Mononuclear cell (primary cell): ENCODE results near the gene YY1. TPM values are rescaled to one million over a fixed set of nuclear protein-coding genes. Genes with fewer than 3 reads are reported as not detected.

ENCODE experiments used
- H3K27me3 ChIP-seq: 2 replicates; pipeline ENCODE4 v1.6.0; 2011; ENCODE audit warnings: low read length, control low read depth; ENCODE audit not compliant: insufficient read depth
- H3K4me1 ChIP-seq: 2 replicates; pipeline ENCODE4 v1.5.1; 2011; ENCODE audit warnings: mild to moderate bottlenecking, low read length, control low read depth; ENCODE audit not compliant: insufficient read depth
- H3K4me3 ChIP-seq: 2 replicates; pipeline ENCODE4 v1.5.1; 2011; ENCODE audit warnings: mild to moderate bottlenecking, low read length, moderate library complexity
- H3K9me3 ChIP-seq: 2 replicates; pipeline ENCODE4 v1.5.1; 2011; ENCODE audit warnings: low read depth, mild to moderate bottlenecking, control low read depth, low read length
- total RNA-seq: library from RNA; depleted of rRNA; stranded (reverse); fragments of >200 nt; gene quantifications from one replicate; pipeline ENCODE4 v1.2.3, GENCODE V29; 2012

The YY1 gene
- total RNA-seq, 1 donor: 80.5 TPM

- H3K27me3 ChIP-seq: no peaks in the 10 kb centered on the region
- H3K4me1 ChIP-seq: peaks cover 13% of the 10 kb centered on the region
- H3K9me3 ChIP-seq: no peaks in the 10 kb centered on the region
- peak overlapping the region; percentile 43 for H3K4me3 ChIP-seq
Observed at GRCh38 chr14:100317912-100318808, 79.2 kb downstream of the YY1 start.

DNA sequence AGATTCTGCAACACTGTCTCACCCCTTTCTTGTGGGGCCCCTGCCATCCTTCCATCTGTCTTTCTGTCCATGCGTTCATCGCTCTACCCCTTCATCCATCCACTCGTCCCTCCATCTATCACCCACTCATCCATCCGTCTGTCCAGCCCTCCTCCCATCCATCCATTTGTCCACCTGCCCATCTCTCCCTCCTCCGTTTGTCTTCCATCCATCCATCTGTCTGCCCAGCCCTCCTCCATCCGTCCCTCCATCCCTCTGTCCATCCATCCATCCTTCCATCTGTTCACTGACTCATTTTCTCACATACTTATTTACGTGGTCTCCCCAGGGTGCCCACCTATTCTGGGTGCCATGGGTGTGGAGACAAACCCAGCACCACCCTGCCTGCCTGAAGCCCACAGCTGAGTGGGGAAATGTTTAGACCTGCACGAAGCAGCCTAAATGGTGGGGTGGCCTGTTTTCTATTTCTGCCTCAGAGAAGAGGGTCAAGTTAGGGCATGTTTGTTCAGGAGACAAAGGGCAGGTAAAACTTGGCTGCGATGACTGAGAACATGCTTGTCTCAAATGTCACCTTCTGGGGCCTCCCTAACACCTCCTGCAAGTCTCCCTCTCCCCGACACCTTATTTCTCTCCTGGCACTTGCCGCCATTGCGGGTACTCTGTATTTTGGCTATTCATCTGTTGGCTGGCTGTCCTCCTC lies 81.4 kb downstream of the YY1 start:
- Histone ChIP-seq H3K4me3 (no peak overlapping the region), H3K4me1 (peaks cover 13% of the 10 kb centered on the region), H3K9me3 (no peaks in the 10 kb centered on the region), H3K27me3 (no peaks in the 10 kb centered on the region)

DNA sequence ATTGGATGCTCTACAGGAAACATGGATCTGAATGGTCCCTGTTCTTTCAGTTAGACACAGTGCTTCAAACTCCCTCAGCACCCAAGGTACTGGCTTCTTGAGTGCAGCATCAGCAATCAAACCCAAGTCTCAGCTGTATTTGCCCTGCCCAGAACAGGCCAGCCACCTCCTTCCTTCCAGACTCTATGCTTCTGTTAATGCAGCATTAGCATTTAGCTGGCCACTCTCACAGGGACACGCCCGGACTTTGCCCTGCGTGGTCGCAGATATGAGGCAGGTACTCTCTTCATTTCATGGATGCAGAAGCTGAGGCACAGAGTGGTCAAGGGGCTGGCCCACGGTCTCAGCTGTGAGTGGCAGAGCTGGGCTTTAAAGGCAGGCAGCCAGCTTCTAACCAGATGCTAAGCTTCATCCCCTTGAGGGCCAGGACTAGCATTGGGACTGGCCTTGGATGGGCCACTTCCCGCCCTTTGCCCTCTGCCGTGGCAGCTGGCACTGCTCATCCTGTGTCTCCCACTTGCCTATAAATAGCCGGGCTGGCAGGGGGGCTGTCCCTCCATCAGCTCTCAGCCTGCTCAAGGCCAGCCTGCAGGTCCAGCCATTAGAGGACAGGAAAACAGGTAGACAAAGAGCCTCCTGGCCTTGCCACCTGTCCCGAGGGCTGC lies 82.7 kb downstream of the YY1 start:
- Histone ChIP-seq H3K27me3 (no peaks in the 10 kb centered on the region), H3K4me1 (peaks cover 13% of the 10 kb centered on the region), H3K9me3 (no peaks in the 10 kb centered on the region), H3K4me3 (no peak overlapping the region)

- Histone ChIP-seq H3K4me3 (no peak overlapping the region), H3K27me3 (no peaks in the 10 kb centered on the region), H3K4me1 (peaks cover 13% of the 10 kb centered on the region), H3K9me3 (no peaks in the 10 kb centered on the region)
Observed at GRCh38 chr14:100322138-100322957, 83.4 kb downstream of the YY1 start.

GRCh38 chr14:100323121-100323941 lies 84.4 kb downstream of the YY1 start, which contains the start of gene SLC25A47:
TSS of gene SLC25A47 (plus strand) at chr14:100323339. CDS start at chr14:100323415, 76 bp downstream.
- Histone ChIP-seq H3K4me3 (no peak within 1 kb of the TSS), H3K27me3 (no peaks in the 10 kb centered on the region), H3K4me1 (peaks cover 3% of the 10 kb centered on the region), H3K9me3 (no peaks in the 10 kb centered on the region)

- H3K4me3 ChIP-seq: no peak overlapping the region
- no peaks in the 10 kb centered on the region for H3K9me3 ChIP-seq
- no peaks in the 10 kb centered on the region for H3K4me1 ChIP-seq
- H3K27me3 ChIP-seq: no peaks in the 10 kb centered on the region
Observed at GRCh38 chr14:100323942-100324307, 85.0 kb downstream of the YY1 start.

- Histone ChIP-seq H3K4me3 (no peak overlapping the region), H3K4me1 (no peaks in the 10 kb centered on the region), H3K27me3 (no peaks in the 10 kb centered on the region), H3K9me3 (no peaks in the 10 kb centered on the region)
Observed at GRCh38 chr14:100325231-100325632, 86.3 kb downstream of the YY1 start.

- Histone ChIP-seq H3K9me3 (no peaks in the 10 kb centered on the region), H3K4me3 (no peak overlapping the region)
Observed at GRCh38 chr14:100325958-100326357, 87.0 kb downstream of the YY1 start.

GRCh38 chr14:100327128-100327527 lies 88.2 kb downstream of the YY1 start:
- Histone ChIP-seq H3K9me3 (no peaks in the 10 kb centered on the region), H3K4me3 (no peak overlapping the region), H3K27me3 (no peaks in the 10 kb centered on the region), H3K4me1 (no peaks in the 10 kb centered on the region)

More at GRCh38 chr14:100325958-100326357, 87.0 kb downstream of the YY1 start:
- H3K4me1 ChIP-seq: no peaks in the 10 kb centered on the region
- no peaks in the 10 kb centered on the region for H3K27me3 ChIP-seq

GRCh38 chr14:100328495-100329163 lies 89.7 kb downstream of the YY1 start:
- Histone ChIP-seq H3K4me1 (no peaks in the 10 kb centered on the region), H3K9me3 (no peaks in the 10 kb centered on the region), H3K4me3 (no peak overlapping the region), H3K27me3 (no peaks in the 10 kb centered on the region)

DNA sequence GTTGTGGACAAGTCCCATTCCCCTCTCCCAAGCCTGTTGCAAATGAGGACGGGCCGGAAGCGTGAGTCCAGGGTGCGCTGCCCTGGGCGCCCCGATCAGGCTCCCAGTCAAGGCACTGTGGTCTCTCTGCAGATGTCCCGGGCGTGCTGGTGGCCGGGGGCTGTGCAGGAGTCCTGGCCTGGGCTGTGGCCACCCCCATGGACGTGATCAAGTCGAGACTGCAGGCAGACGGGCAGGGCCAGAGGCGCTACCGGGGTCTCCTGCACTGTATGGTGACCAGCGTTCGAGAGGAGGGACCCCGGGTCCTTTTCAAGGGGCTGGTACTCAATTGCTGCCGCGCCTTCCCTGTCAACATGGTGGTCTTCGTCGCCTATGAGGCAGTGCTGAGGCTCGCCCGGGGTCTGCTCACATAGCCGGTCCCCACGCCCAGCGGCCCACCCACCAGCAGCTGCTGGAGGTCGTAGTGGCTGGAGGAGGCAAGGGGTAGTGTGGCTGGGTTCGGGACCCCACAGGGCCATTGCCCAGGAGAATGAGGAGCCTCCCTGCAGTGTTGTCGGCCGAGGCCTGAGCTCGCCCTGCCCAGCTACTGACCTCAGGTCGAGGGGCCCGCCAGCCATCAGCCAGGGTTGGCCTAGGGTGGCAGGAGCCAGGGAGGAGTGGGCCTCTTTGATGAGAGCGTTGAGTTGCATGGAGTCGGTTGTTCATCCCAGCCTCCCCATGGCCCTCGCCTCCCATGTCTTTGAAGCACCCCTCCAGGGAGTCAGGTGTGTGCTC lies 90.5 kb downstream of the YY1 start:
- Histone ChIP-seq H3K4me1 (no peaks in the 10 kb centered on the region), H3K9me3 (no peaks in the 10 kb centered on the region), H3K27me3 (no peaks in the 10 kb centered on the region), H3K4me3 (no peak overlapping the region)

DNA sequence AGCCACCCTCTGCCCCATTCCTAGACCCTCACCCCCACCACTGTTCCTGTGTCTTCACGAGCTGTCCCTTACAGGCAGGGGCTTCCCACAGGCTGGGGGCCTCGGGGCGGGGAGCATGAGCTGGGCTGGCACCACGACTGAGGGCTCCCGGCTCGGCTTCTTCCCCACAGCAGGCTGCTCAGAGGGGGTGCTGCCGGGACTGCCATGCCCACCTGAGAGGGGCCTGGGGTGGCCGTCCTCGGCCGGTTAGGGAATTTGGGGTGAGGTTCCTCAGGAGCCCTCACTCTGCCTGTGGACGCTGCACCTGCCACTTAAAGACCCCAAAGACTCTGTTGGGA lies 91.0 kb downstream of the YY1 start:
- no peak overlapping the region for H3K4me3 ChIP-seq
- no peaks in the 10 kb centered on the region for H3K27me3 ChIP-seq
- no peaks in the 10 kb centered on the region for H3K9me3 ChIP-seq
- no peaks in the 10 kb centered on the region for H3K4me1 ChIP-seq

DNA sequence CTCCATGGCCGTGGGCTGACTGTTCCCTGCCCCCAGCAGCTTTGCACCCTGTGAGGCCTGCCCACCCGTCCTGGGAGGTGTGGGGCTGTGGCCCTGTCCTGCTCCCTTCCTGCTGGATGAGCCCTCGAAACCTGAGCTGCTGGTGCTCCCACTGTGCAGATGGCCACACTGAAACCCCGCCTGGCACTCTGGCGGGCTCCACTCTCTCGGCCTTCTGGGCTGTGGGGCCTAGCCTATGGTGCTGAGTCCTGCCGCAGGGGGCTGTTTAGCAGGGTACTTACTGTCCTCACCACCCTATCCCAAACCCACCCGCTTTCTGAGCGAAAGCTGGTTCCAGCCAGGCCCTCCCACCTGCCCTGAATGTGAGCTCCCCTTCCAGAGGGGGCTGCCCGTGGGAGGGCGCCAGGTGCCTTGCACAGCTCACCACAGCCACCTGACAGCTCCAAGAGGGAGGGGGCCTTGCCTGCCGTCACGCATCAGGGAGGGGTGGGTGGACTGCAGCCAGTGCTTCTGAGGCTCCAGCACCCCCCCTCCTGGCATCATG lies 91.5 kb downstream of the YY1 start:
- H3K4me1 ChIP-seq: no peaks in the 10 kb centered on the region
- no peak overlapping the region for H3K4me3 ChIP-seq
- H3K9me3 ChIP-seq: no peaks in the 10 kb centered on the region
- H3K27me3 ChIP-seq: no peaks in the 10 kb centered on the region
